Frontal cortex (tissue), 4 donors: Measurements from ENCODE around the gene IVD. TPM values are rescaled to one million over a fixed set of nuclear protein-coding genes. Genes with fewer than 3 reads are reported as not detected.

ENCODE experiments used
- DNase-seq, 2 donors: peaks; one replicate each; pipeline ENCODE4 v3.0.0; 2012; ENCODE audit warnings: low spot score in 2 of 2
- FAIRE-seq: peaks from 2 replicates; lab custom pipeline; 2012; peaks lifted over from hg19 to GRCh38; lab: Jason Lieb, UNC
- total RNA-seq: library from RNA; depleted of rRNA; stranded (reverse); fragments of >200 nt; gene quantifications from one replicate; pipeline ENCODE4 v1.2.3, GENCODE V29; 2014
- donor health status: control.
- donor health status: control.
- donor health status: control.

Gene IVD
- total RNA-seq, 1 donor from 2014 or later: 15.1 TPM

- DNase-seq (no peak), FAIRE-seq (no peak)
Observed at GRCh38 chr15:40369971-40370370, 35.6 kb upstream of the IVD start.

- no peak for DNase-seq
- no peak for FAIRE-seq
Observed at GRCh38 chr15:40372981-40373380, 32.6 kb upstream of the IVD start.

- DNase-seq: no peak
- no peak for FAIRE-seq
Observed at GRCh38 chr15:40377606-40378005, 28.0 kb upstream of the IVD start.

- DNase-seq: no peak
- FAIRE-seq: no peak
Observed at GRCh38 chr15:40379374-40379773, 26.2 kb upstream of the IVD start.

GRCh38 chr15:40379853-40380252 lies 25.7 kb upstream of the IVD start:
- DNase-seq (no peak), FAIRE-seq (no peak)

GRCh38 chr15:40380636-40381035 lies 25.0 kb upstream of the IVD start:
- DNase-seq (no peak), FAIRE-seq (no peak)

- DNase-seq: no peak
- FAIRE-seq: no peak
Observed at GRCh38 chr15:40381818-40382529, 23.6 kb upstream of the IVD start.

- DNase-seq: peak; percentile 78 to 95
- no peak for FAIRE-seq
Observed at GRCh38 chr15:40382580-40383456, 22.8 kb upstream of the IVD start, which contains the start of gene KNSTRN. Gene KNSTRN, plus strand, starts transcription at chr15:40382721. Its CDS starts 115 bp downstream, at chr15:40382836.

GRCh38 chr15:40386480-40386879 lies 19.1 kb upstream of the IVD start:
- FAIRE-seq (no peak), DNase-seq (no peak)

- no peak for FAIRE-seq
- no peak for DNase-seq
Observed at GRCh38 chr15:40388941-40389823, 16.4 kb upstream of the IVD start.

- FAIRE-seq (no peak), DNase-seq (no peak)
Observed at GRCh38 chr15:40389824-40390595, 15.6 kb upstream of the IVD start.

- no peak for FAIRE-seq
- DNase-seq: no peak
Observed at GRCh38 chr15:40392986-40393948, 12.3 kb upstream of the IVD start.

- no peak for FAIRE-seq
Observed at GRCh38 chr15:40397688-40398412, 7.7 kb upstream of the IVD start.

GRCh38 chr15:40398413-40398873 lies 7.2 kb upstream of the IVD start:
- no peak for DNase-seq
- FAIRE-seq: no peak

More at GRCh38 chr15:40397688-40398412, 7.7 kb upstream of the IVD start:
- DNase-seq: no peak

- FAIRE-seq (no peak), DNase-seq (no peak)
Observed at GRCh38 chr15:40399370-40399769, 6.2 kb upstream of the IVD start.

- DNase-seq (no peak), FAIRE-seq (no peak)
Observed at GRCh38 chr15:40407330-40407990, 1.9 kb downstream of the IVD start.

- FAIRE-seq (no peak), DNase-seq (no peak)
Observed at GRCh38 chr15:40409366-40409765, 3.8 kb downstream of the IVD start.
